ENCODE results near the gene COL5A2.

Gene COL5A2

DNA sequence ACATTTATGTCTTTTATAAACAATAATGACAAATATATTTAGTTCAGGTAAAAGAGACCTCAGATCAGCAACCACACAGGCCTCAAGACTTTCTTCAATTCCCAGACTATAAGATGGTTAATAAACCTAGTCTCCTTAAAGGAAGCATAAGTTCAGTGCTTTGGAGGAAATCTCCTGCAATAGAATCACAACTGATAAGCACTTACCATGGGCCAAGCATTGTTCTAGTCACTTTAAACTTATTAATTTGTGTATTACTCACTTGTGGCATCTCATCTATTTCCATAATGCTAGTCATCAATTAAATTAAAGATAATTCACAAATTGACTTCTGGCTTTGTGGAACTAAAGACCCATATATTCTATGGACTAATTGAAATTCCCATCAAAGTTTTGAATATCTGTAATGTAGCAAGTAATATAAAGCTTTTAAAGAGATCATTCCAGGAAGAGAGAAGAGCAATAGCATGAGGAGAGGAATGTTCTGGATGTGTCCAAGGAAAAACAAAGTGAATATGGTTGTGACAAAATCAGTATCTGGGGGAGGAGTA lies 163.2 kb downstream of the COL5A2 start:
- TF ChIP-seq, protein P1, sequence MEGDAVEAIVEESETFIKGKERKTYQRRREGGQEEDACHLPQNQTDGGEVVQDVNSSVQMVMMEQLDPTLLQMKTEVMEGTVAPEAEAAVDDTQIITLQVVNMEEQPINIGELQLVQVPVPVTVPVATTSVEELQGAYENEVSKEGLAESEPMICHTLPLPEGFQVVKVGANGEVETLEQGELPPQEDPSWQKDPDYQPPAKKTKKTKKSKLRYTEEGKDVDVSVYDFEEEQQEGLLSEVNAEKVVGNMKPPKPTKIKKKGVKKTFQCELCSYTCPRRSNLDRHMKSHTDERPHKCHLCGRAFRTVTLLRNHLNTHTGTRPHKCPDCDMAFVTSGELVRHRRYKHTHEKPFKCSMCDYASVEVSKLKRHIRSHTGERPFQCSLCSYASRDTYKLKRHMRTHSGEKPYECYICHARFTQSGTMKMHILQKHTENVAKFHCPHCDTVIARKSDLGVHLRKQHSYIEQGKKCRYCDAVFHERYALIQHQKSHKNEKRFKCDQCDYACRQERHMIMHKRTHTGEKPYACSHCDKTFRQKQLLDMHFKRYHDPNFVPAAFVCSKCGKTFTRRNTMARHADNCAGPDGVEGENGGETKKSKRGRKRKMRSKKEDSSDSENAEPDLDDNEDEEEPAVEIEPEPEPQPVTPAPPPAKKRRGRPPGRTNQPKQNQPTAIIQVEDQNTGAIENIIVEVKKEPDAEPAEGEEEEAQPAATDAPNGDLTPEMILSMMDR (IDR thresholded peaks at IDR 0.05; ENCODE audit: control insufficient read depth, extremely low read depth, insufficient read depth): no peak
- no peak for DNase-seq (ENCODE audit: low read depth)
- H3K4me3 ChIP-seq (ENCODE audit: low read depth, low read length): no peak overlapping the region

- TF ChIP-seq, protein P1 (IDR thresholded peaks at IDR 0.05; ENCODE audit: control insufficient read depth, extremely low read depth, insufficient read depth): no peak
- no peak for DNase-seq (ENCODE audit: low read depth)
- H3K4me3 ChIP-seq (ENCODE audit: low read depth, low read length): no peak overlapping the region
These were observed 164.2 kb downstream of the COL5A2 start for GRCh38 chr2:189015359-189015758.

- DNase-seq (ENCODE audit: low read depth): no peak
- H3K4me3 ChIP-seq (ENCODE audit: low read depth, low read length): no peak overlapping the region
- TF ChIP-seq, protein P1 (IDR thresholded peaks at IDR 0.05; ENCODE audit: control insufficient read depth, extremely low read depth, insufficient read depth): no peak
These were observed 165.0 kb downstream of the COL5A2 start for GRCh38 chr2:189014449-189015138.

DNA sequence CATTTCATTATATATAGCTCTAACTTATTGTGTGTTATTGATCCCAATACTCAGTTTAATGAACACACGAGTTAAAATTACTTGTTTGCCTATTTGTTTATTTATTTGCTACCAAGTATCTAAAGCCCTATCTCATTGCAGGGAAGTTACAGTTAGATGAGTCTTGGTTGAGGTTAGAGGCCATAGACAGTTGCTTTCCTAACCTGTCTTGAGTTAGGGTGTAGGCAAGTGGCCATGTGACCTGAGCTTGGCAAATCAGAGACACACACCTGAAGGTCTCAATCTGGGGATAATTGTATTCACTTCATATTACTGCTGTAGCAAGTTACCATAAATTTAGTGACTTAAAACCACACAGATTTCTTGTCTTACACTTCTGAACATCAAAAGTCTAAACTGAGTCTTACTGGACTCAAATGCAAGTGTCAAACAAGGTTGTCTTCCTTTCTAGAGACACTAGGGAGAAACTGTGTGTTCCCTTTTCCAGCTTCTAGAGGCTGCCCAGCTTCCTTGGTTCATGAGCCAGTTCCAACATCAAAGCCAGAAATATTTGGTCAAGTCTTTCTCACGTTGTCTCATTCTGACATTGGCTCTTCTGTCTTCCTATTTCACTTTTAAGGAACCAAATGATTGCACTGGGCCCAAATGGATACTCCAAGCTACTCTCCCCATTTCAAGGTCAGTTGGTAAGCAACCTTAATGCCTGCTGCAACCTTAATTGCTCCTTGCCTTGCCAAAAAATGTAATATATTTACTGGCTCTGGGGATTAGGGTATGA lies 165.7 kb downstream of the COL5A2 start:
- TF ChIP-seq, protein P1 (IDR thresholded peaks at IDR 0.05; ENCODE audit: control insufficient read depth, extremely low read depth, insufficient read depth): no peak
- no peak overlapping the region for H3K4me3 ChIP-seq (ENCODE audit: low read depth, low read length)
- DNase-seq (ENCODE audit: low read depth): no peak

DNA sequence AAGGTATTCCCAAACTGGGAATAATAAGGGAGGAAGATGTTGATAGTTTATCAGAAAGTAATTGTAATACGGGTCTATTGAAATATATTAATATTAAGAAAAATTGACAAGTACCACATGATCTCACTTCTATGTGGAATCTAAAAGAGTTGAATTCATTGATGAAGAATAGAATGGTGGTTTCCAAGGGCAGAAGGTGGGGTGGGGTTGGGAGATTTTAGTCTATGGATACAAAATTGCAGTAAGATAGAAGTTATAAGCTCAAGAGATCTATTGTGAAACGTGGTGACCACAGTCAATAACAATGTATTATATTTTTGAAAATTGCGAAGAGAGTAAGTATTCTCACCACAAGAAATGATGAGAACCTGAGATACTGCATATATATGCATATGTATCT lies 166.5 kb downstream of the COL5A2 start:
- TF ChIP-seq, protein P1 (IDR thresholded peaks at IDR 0.05; ENCODE audit: control insufficient read depth, extremely low read depth, insufficient read depth): no peak
- no peak for DNase-seq (ENCODE audit: low read depth)
- H3K4me3 ChIP-seq (ENCODE audit: low read depth, low read length): no peak overlapping the region

DNA sequence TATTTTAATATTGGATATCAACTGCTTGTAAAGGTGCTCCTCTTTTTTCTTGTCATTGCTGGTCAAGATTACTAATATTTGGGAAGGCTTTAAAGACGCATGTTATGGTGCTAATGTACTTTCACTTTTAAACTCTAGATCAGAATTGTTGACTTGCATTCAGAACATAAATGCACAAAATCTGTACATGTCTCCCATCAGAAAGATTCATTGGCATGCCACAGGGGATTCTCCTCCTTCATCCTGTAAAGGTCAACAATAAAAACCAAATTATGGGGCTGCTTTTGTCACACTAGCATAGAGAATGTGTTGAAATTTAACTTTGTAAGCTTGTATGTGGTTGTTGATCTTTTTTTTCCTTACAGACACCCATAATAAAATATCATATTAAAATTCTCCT lies 167.2 kb downstream of the COL5A2 start:
- H3K4me3 ChIP-seq (ENCODE audit: low read depth, low read length): no peak overlapping the region
- DNase-seq (ENCODE audit: low read depth): no peak
- TF ChIP-seq, protein P1 (IDR thresholded peaks at IDR 0.05; ENCODE audit: control insufficient read depth, extremely low read depth, insufficient read depth): no peak
